GM23338 (cell line): ENCODE data around the gene CEND1. TPM values are rescaled to one million over a fixed set of nuclear protein-coding genes. Genes with fewer than 3 reads are reported as not detected.

Source experiments
- ATAC-seq: fragments of 200-7000 bp; cut with Tn5 transposase; 3 replicates; pipeline ENCODE4 v1.9.1; 2020
- DNase-seq: peaks from one replicate; pipeline ENCODE4 v3.0.0-alpha.2; 2015; ENCODE audit warnings: low spot score
- H2AFZ ChIP-seq: fragments of 200-600 bp; sonication (generic); 2 replicates; pipeline ENCODE4 v1.8.0; 2016; ENCODE audit warnings: antibody characterized with exemption, mild to moderate bottlenecking, moderate library complexity
- H3F3A ChIP-seq: fragments of 200-600 bp; sonication (generic); replicated peaks from 2 replicates; pipeline ENCODE4 v1.8.0; 2017; ENCODE audit warnings: antibody characterized with exemption, mixed run types, low read depth
- H3K27ac ChIP-seq: fragments of 200-600 bp; sonication (generic); 2 replicates; pipeline ENCODE4 v1.6.1; 2016; ENCODE audit warnings: low read depth
- H3K27me3 ChIP-seq: fragments of 200-600 bp; sonication (generic); 2 replicates; pipeline ENCODE4 v1.8.0; 2016; ENCODE audit warnings: mild to moderate bottlenecking, mixed run types, moderate library complexity; ENCODE audit not compliant: insufficient read depth
- H3K36me3 ChIP-seq: fragments of 200-600 bp; sonication (generic); 2 replicates; pipeline ENCODE4 v1.8.0; 2016; ENCODE audit warnings: mild to moderate bottlenecking; ENCODE audit not compliant: insufficient read depth
- H3K4me1 ChIP-seq: fragments of 200-600 bp; sonication (generic); 2 replicates; pipeline ENCODE4 v1.8.0; 2016; ENCODE audit warnings: mild to moderate bottlenecking, moderate library complexity; ENCODE audit not compliant: insufficient read depth
- H3K4me2 ChIP-seq: fragments of 200-600 bp; sonication (generic); 2 replicates; pipeline ENCODE4 v1.7.1; 2017; ENCODE audit warnings: mixed run types
- H3K4me3 ChIP-seq: fragments of 200-600 bp; sonication (generic); 2 replicates; pipeline ENCODE4 v1.6.1; 2016; ENCODE audit warnings: mixed run types
- H3K79me2 ChIP-seq: fragments of 200-600 bp; sonication (generic); replicated peaks from 2 replicates; pipeline ENCODE4 v1.8.0; 2017; ENCODE audit warnings: mild to moderate bottlenecking; ENCODE audit not compliant: insufficient read depth
- H3K9me2 ChIP-seq: fragments of 200-600 bp; sonication (generic); 2 replicates; pipeline ENCODE4 v1.8.0; 2017; ENCODE audit not compliant: insufficient read depth
- H4K20me1 ChIP-seq: fragments of 200-600 bp; sonication (generic); replicated peaks from 2 replicates; pipeline ENCODE4 v1.8.0; 2017; ENCODE audit warnings: mild to moderate bottlenecking; ENCODE audit not compliant: insufficient read depth
- H3K27ac Mint-ChIP-seq: 2 replicates; pipeline ENCODE4 v1.8.0; 2020; ENCODE audit warnings: inconsistent platforms, mild to moderate bottlenecking, moderate library complexity, mixed read lengths
- H3K27me3 Mint-ChIP-seq: 3 replicates; pipeline ENCODE4 v1.8.0; 2022; ENCODE audit warnings: low read depth, mild to moderate bottlenecking, moderate library complexity, mixed read lengths, inconsistent platforms; ENCODE audit not compliant: insufficient read depth, poor library complexity
- H3K36me3 Mint-ChIP-seq: 3 replicates; pipeline ENCODE4 v1.8.0; 2021; ENCODE audit warnings: low read depth, mild to moderate bottlenecking, inconsistent platforms, moderate library complexity, mixed read lengths
- H3K4me1 Mint-ChIP-seq: 3 replicates; pipeline ENCODE4 v1.8.0; 2020; ENCODE audit warnings: mild to moderate bottlenecking, inconsistent platforms, mixed read lengths
- H3K4me3 Mint-ChIP-seq: 3 replicates; pipeline ENCODE4 v1.8.0; 2021; ENCODE audit warnings: moderate library complexity, mild to moderate bottlenecking, inconsistent platforms, mixed read lengths
- H3K9me3 Mint-ChIP-seq: 3 replicates; pipeline ENCODE4 v1.8.0; 2020; ENCODE audit warnings: moderate library complexity, mild to moderate bottlenecking, inconsistent platforms, mixed read lengths
- CREB1 ChIP-seq: fragments of 250-450 bp; sonication (Bioruptor Pico); IDR thresholded peaks from 2 replicates; pipeline ENCODE4 v1.5.0; 2020; ENCODE audit warnings: low read depth, mild to moderate bottlenecking, moderate library complexity
- EZH2 ChIP-seq: fragments of 200-600 bp; sonication (generic); IDR thresholded peaks from one replicate; pipeline ENCODE4 v1.8.0; 2017; ENCODE audit warnings: antibody characterized with exemption, mild to moderate bottlenecking, low read depth; ENCODE audit not compliant: unreplicated experiment
- EZH2phosphoT487 ChIP-seq: fragments of 200-600 bp; sonication (generic); IDR thresholded peaks from one replicate; pipeline ENCODE4 v1.8.1; 2018; ENCODE audit warnings: antibody characterized with exemption; ENCODE audit not compliant: unreplicated experiment
- JUNB ChIP-seq: IDR thresholded peaks from one replicate; pipeline ENCODE4 v1.6.1; 2016; ENCODE audit warnings: antibody characterized with exemption; ENCODE audit not compliant: unreplicated experiment
- NANOG ChIP-seq: IDR thresholded peaks from 2 replicates; pipeline ENCODE4 v1.6.1; 2016; ENCODE audit warnings: antibody characterized with exemption, borderline replicate concordance
- POLR2AphosphoS5 ChIP-seq: IDR thresholded peaks from 2 replicates; pipeline ENCODE4 v1.6.1; 2016; ENCODE audit warnings: antibody characterized with exemption, low read depth
- STAT1 ChIP-seq: IDR thresholded peaks from one replicate; pipeline ENCODE4 v1.6.1; 2016; ENCODE audit warnings: antibody characterized with exemption; ENCODE audit not compliant: unreplicated experiment
- ZNF114 ChIP-seq: fragments of 250-450 bp; sonication (Bioruptor Pico); IDR thresholded peaks from 2 replicates; pipeline ENCODE4 v1.5.0; 2020; ENCODE audit warnings: mild to moderate bottlenecking, moderate library complexity
- polyA plus RNA-seq: library from polyadenylated mRNA; unstranded; fragments of >200 nt; fragmentation: Nextera tagmentation; extraction: Ambion mirVana; gene quantifications from 2 replicates; pipeline ENCODE4 v1.2.1, GENCODE V29; 2016
- total RNA-seq: library from RNA; depleted of rRNA; stranded (reverse); fragments of >200 nt; shearing (Covaris generic); gene quantifications from 2 replicates; pipeline ENCODE4 v1.2.3, GENCODE V29; 2014
- TF ChIP-seq, protein P1 (sequence below): IDR thresholded peaks from one replicate; pipeline ENCODE4 v1.6.1; 2018; ENCODE audit warnings: antibody characterized with exemption; ENCODE audit not compliant: unreplicated experiment
- TF ChIP-seq, protein P2 (sequence below): fragments of 250-450 bp; sonication (Bioruptor Pico); IDR thresholded peaks from 2 replicates; pipeline ENCODE4 v1.5.0; 2020; ENCODE audit warnings: mild to moderate bottlenecking, moderate library complexity
- TF ChIP-seq, protein P3 (sequence below): IDR thresholded peaks from 2 replicates; pipeline ENCODE4 v1.6.1; 2016; ENCODE audit warnings: antibody characterized with exemption

The CEND1 gene
- total and polyA plus RNA-seq, 2 experiments from 2014 or later = 4.8 to 5.5 TPM

DNA sequence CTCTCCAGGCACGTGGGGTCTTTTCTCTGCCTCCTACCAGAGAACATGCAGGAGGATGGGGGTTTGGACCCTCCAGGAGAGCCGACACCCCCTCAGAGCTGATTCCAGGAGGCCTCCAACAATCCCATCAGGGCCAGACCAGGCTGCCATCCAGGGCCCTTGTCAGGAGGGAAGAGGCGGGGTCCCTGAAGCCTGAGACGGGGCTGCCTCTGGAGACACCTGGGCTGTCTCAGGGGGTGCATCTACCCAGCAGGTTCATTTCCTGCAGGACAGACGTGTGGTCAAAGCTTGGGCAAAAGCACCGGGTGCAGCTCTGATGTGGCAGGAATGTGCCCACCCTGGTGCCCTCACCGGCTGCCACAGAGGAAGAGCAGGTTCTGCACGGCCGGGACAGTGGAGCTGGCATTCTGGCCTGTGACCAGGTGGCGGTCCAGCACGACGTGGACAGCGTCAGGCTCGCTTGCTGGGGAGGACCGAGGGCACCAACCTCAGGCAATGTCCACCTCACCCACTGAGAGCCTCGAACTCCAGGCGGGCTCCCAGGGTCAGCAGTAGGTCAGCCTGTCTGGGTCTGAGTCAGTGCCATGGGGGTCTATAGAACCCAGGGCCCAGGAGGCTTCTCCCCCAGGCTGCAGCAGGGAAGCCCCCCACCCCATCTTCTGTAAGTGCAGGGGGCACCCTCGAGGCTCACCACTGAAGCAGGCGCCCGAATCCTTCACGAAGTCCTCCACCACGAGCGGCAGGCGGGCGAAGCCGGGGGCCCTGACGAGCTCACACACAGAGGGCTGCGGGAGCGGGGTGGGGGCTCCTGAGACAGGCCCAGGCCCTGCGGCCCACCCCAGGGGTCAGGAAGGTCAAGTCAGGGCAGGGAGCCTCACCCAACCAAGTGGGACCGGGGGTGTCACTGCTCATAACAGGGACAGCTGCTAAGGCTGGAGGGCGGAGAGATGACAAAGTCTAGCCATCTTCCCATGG is 19.0 kb downstream of the CEND1 start:
- H3K27me3 Mint-ChIP-seq = peaks cover 16% of the 10 kb centered on the region
- peaks cover 27% of the 10 kb centered on the region for H3K79me2 ChIP-seq
- no peak overlapping the region for H3K27ac Mint-ChIP-seq
- peaks cover 7% of the 10 kb centered on the region; the same call in 1 of the 2 replicates for H3K4me1 ChIP-seq
- peaks cover 44% of the 10 kb centered on the region for H3K36me3 Mint-ChIP-seq
- H3K27me3 ChIP-seq = no peaks in the 10 kb centered on the region
- ATAC-seq (no peak), DNase-seq (no peak)
- H3K9me2 ChIP-seq = no peaks in the 10 kb centered on the region
- peaks cover 26% of the 10 kb centered on the region for H4K20me1 ChIP-seq
- TF ChIP-seq, protein P1, sequence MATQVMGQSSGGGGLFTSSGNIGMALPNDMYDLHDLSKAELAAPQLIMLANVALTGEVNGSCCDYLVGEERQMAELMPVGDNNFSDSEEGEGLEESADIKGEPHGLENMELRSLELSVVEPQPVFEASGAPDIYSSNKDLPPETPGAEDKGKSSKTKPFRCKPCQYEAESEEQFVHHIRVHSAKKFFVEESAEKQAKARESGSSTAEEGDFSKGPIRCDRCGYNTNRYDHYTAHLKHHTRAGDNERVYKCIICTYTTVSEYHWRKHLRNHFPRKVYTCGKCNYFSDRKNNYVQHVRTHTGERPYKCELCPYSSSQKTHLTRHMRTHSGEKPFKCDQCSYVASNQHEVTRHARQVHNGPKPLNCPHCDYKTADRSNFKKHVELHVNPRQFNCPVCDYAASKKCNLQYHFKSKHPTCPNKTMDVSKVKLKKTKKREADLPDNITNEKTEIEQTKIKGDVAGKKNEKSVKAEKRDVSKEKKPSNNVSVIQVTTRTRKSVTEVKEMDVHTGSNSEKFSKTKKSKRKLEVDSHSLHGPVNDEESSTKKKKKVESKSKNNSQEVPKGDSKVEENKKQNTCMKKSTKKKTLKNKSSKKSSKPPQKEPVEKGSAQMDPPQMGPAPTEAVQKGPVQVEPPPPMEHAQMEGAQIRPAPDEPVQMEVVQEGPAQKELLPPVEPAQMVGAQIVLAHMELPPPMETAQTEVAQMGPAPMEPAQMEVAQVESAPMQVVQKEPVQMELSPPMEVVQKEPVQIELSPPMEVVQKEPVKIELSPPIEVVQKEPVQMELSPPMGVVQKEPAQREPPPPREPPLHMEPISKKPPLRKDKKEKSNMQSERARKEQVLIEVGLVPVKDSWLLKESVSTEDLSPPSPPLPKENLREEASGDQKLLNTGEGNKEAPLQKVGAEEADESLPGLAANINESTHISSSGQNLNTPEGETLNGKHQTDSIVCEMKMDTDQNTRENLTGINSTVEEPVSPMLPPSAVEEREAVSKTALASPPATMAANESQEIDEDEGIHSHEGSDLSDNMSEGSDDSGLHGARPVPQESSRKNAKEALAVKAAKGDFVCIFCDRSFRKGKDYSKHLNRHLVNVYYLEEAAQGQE = no peak
- TF ChIP-seq POLR2AphosphoS5 (no peak), EZH2phosphoT487 (no peak), NANOG (no peak), ZNF114 (CRISPR knock-in tag) (no peak), STAT1 (no peak), EZH2 (no peak), JUNB (no peak), CREB1 (CRISPR knock-in tag) (no peak)
- TF ChIP-seq, protein P2, sequence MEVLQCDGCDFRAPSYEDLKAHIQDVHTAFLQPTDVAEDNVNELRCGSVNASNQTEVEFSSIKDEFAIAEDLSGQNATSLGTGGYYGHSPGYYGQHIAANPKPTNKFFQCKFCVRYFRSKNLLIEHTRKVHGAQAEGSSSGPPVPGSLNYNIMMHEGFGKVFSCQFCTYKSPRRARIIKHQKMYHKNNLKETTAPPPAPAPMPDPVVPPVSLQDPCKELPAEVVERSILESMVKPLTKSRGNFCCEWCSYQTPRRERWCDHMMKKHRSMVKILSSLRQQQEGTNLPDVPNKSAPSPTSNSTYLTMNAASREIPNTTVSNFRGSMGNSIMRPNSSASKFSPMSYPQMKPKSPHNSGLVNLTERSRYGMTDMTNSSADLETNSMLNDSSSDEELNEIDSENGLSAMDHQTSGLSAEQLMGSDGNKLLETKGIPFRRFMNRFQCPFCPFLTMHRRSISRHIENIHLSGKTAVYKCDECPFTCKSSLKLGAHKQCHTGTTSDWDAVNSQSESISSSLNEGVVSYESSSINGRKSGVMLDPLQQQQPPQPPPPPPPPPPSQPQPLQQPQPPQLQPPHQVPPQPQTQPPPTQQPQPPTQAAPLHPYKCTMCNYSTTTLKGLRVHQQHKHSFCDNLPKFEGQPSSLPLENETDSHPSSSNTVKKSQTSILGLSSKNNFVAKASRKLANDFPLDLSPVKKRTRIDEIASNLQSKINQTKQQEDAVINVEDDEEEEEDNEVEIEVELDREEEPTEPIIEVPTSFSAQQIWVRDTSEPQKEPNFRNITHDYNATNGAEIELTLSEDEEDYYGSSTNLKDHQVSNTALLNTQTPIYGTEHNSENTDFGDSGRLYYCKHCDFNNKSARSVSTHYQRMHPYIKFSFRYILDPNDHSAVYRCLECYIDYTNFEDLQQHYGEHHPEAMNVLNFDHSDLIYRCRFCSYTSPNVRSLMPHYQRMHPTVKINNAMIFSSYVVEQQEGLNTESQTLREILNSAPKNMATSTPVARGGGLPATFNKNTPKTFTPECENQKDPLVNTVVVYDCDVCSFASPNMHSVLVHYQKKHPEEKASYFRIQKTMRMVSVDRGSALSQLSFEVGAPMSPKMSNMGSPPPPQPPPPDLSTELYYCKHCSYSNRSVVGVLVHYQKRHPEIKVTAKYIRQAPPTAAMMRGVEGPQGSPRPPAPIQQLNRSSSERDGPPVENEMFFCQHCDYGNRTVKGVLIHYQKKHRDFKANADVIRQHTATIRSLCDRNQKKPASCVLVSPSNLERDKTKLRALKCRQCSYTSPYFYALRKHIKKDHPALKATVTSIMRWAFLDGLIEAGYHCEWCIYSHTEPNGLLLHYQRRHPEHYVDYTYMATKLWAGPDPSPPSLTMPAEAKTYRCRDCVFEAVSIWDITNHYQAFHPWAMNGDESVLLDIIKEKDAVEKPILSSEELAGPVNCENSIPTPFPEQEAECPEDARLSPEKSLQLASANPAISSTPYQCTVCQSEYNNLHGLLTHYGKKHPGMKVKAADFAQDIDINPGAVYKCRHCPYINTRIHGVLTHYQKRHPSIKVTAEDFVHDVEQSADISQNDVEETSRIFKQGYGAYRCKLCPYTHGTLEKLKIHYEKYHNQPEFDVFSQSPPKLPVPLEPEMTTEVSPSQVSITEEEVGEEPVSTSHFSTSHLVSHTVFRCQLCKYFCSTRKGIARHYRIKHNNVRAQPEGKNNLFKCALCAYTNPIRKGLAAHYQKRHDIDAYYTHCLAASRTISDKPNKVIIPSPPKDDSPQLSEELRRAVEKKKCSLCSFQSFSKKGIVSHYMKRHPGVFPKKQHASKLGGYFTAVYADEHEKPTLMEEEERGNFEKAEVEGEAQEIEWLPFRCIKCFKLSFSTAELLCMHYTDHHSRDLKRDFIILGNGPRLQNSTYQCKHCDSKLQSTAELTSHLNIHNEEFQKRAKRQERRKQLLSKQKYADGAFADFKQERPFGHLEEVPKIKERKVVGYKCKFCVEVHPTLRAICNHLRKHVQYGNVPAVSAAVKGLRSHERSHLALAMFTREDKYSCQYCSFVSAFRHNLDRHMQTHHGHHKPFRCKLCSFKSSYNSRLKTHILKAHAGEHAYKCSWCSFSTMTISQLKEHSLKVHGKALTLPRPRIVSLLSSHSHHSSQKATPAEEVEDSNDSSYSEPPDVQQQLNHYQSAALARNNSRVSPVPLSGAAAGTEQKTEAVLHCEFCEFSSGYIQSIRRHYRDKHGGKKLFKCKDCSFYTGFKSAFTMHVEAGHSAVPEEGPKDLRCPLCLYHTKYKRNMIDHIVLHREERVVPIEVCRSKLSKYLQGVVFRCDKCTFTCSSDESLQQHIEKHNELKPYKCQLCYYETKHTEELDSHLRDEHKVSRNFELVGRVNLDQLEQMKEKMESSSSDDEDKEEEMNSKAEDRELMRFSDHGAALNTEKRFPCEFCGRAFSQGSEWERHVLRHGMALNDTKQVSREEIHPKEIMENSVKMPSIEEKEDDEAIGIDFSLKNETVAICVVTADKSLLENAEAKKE = no peak
- TF ChIP-seq, protein P3, sequence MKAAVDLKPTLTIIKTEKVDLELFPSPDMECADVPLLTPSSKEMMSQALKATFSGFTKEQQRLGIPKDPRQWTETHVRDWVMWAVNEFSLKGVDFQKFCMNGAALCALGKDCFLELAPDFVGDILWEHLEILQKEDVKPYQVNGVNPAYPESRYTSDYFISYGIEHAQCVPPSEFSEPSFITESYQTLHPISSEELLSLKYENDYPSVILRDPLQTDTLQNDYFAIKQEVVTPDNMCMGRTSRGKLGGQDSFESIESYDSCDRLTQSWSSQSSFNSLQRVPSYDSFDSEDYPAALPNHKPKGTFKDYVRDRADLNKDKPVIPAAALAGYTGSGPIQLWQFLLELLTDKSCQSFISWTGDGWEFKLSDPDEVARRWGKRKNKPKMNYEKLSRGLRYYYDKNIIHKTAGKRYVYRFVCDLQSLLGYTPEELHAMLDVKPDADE = no peak
- no peak overlapping the region for H3K4me2 ChIP-seq
- no peak overlapping the region for H3K27ac ChIP-seq
- H3K4me3 Mint-ChIP-seq = no peak overlapping the region
- H3K4me3 ChIP-seq = no peak overlapping the region
- no peaks in the 10 kb centered on the region for H3K9me3 Mint-ChIP-seq
- H3K36me3 ChIP-seq = peaks cover 5% of the 10 kb centered on the region; the same call in 1 of the 2 replicates
- H3K4me1 Mint-ChIP-seq = peaks cover 5% of the 10 kb centered on the region
- peaks cover 14% of the 10 kb centered on the region for H3F3A ChIP-seq
- no peak overlapping the region for H2AFZ ChIP-seq
